HG03139 (cell line): ENCODE results near the gene DYRK1A.
"Not testable (repeated sequence)": the region's sequence is repeated elsewhere in the genome, so short reads cannot be mapped to it uniquely, and the experiment has no call there.

Experiments
- ATAC-seq: cut with Tn5 transposase; IDR thresholded peaks from one replicate; pipeline ENCODE4 v1.9.1; 2021; ENCODE audit not compliant: unreplicated experiment

The DYRK1A gene

DNA sequence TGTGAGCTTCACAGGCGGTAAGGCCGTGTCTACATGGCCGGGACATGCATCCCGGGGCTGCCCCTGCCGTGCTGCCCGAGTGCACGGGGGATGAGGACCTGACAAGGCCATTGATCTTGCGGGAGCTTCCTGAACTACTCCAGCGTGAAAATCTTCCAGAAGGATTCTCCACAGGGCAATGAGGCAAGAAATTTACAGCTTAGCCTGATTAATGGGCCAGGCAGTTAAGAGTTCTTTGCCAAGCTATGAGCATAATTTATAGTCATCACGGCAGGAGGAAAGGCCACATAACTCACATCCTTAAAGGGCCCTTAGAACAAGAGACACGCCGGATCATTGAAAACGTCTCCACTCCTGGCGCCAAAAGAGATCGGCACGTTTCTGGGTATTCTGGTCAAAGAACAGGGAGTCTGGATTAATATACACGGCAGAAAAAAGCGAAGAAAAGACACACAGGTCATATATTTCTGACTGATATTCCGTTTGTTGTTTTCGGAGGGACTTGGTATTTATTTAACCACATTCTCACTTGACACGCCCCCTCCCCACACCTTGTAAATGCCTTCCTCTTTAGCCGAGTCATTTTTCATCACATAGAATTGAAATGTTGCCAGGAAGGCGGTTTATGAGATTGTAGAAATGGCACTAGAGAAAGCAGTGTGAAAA, 180.5 kb downstream of the DYRK1A start:
- no peak for ATAC-seq

DNA sequence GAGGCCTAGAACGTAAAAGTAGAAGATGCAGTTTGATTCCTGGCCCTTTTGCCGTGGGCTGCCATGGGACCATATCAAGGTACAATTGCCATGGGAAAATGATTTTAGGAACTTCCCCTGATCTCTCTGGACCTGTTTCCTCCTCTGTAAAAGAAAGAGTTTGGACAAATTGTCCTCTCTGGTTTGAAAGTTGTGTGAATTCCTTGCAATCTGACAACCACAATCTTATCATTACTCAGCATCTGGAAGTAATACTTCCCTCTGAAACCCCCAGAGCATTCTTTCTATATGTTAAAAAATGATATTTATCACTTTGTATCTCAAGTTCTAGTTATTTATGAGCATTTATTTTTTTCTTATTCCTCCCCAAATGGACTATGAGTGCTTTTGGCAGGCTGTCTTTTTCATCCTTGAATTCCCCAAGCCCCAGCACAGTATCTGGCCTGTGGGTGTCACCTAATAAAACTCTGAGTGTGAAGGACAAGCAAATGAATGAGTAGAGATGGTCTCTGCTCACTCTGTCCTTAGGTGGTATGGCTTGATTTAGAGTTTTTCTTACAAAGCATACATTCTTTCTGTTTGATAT, 181.1 kb downstream of the DYRK1A start:
- ATAC-seq: no peak

DNA sequence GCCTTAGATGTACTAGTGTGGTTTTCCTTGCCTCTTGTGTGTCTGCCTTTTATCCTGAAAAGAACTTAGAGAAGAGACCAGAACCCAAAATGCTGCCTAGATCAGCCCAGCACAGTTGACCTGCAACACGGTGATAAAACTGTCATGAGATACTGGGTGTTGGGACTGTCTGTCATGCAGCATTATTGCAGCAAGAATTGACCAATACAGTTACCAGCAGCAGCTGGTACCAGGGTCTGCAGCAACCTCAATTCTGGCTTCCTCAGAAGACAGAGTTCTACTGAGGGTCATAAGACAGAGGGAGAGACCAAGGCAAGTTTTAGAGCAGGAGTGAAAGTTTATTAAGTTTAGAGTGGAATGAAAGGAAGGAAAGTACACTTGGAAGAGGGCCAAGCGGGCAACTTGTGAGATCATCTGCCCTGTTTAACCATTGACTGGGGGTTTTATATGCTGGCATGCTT, 182.0 kb downstream of the DYRK1A start:
- ATAC-seq: no peak

DNA sequence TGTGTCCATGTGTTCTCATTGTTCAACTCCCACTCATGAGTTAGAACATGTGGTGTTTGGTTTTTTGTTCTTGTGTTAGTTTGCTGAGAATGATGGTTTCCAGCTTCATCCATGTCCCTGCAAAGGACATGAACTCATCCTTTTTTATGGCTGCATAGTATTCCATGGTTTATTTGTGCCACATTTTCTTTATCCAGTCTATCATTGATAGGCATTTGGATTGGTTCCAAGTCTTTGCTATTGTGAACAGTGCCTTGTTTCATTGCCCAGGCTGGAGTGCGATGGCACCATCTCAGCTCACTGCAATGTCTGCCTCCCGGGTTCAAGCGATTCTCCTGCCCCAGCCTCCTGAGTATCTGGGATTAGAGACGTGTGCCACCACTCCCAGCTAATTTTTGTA, 183.2 kb downstream of the DYRK1A start:
- ATAC-seq: not testable (repeated sequence)

DNA sequence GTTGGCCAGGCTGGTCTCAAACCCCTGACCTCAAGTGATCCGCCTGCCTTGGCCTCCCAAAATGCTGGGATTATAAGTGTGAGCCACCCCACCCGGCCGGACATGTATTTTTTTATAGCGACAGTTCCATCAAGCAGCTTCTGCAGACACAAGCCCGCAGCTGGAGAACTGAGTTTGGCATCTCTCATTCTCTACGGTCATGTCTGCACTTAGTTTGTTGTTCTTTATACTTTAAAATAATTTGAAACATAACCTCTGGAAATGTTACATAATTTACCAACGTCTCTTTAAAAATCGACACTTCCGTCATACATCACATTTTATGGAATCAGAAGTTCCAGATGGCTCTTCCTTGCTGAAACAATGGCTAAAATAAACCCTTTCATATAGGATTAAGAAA, 183.6 kb downstream of the DYRK1A start:
- no peak for ATAC-seq

DNA sequence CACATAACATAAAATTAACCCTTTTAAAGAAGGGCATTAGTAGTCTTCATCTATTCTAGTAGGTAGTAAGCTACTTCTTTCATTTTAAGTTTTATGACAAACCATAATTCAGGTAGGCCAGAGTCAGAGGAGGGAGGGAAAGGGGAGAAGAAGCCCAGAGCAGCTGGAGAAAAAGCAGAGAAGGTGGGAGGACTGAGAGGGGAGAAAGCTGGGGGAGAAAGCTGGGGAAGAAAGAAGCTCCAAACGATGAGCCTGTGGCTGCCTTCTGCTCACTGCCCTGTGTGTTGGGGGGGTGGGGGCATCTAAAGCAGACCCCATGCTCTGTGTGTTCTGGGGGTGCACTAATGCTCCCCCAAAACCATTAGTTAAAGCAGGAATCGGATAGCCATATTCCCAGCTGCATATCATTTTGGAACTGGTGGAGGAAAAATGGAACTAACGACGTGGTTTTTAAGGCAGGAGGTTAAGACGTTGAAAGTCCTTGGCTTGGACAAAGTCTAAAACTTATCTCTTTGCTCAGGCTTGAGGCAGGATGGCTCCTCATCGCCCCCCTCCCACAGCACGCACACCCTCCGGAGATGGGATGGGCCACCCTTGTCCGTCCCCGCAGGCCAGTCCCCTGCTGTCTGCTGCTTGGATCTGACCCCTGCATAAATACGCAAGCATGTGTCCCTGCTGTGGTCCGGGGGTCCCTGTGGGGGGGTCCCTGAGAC, 184.2 kb downstream of the DYRK1A start:
- no peak for ATAC-seq

DNA sequence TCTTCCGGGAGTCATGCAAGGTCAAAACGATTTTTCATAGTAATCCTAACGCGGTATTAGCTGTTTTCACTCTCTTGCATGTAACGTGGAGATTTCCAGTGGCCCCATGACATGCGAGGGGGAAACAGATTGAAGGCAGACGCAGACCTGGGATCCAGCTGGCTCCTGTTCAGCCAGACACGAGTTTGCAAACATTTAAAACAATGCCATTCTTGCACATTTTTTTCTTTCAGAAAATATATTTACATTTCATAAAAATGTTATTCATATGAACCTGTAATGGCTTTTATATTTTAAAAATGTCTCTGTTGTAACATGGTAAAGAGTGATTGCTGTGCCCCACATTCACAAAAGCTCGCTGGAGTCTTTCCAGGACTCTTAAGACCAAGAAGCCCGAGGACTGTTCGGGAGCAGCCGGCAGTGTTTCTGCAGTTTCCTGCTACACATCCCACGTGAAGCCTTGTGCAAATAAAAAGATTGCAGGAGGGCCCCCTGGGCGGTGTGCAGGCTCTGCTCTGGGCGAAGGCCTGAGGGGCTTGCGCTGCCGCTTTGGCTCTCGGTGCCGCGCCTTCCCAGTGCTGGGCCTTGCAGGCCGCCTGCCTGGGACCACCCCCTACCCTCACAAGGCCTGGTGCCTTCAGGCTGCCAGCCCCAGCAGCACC, 184.9 kb downstream of the DYRK1A start:
- no peak for ATAC-seq

DNA sequence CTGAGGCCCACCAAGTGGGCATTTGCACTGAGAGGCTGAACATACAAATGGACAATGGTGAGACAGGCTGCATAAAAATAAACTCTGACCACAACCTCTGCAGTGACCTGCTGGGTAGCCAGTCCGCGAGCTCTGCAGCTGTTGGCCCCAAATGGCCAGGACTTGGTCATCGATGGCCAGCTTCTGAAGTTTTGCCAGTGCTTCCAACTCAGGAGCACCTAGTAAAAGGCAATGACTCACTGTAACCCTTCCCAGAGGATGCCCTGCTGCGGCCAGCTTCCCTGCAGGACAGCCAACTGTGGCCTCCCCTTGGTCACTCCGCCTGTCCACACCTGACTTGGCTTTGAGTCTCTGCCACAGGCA, 185.4 kb downstream of the DYRK1A start:
- ATAC-seq: no peak

DNA sequence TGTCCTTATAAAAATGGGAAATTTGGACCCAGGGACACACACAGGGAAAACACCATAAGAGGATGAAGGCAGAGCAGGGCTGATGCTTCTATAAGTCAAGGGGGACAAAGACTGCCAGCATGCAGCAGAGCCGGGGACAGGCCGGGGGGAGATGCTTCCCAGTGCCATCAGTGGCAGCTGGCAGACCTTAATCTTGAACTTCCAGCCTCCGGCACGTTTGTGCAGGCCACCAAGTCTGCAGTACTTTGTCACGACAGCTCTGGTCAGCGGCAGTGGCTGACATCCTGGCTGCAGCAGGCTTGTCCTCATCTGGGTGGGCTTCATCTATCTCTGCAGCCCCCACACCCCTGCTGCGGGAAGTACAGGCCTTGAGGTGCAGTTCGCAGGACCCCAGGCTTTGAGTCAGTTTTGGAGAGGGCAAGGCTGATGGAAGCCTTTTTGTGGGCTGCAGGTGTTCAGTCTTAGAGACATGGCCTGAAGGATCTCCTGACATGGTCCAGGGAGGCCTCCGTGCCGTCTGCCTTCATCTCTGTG, 186.0 kb downstream of the DYRK1A start:
- no peak for ATAC-seq

DNA sequence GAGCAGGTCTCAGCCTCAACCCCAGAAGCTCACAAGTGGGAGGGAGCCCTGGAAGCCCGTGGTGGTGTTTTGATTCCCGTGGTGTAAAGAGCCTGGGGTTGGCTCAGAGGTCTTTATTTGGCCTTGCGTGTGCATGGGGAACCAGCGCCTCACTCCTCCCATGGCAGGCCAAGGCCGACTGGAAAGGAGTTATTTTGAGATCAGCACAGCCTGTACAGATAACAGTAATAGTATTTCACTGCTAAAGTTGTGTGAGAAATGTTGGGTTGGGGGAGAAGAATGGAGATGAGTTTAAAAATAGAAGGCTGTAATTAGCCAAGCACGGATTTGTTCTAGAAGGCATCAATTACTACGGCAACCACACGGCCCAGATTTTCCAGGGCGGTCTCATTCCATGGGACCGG, 186.5 kb downstream of the DYRK1A start:
- no peak for ATAC-seq

DNA sequence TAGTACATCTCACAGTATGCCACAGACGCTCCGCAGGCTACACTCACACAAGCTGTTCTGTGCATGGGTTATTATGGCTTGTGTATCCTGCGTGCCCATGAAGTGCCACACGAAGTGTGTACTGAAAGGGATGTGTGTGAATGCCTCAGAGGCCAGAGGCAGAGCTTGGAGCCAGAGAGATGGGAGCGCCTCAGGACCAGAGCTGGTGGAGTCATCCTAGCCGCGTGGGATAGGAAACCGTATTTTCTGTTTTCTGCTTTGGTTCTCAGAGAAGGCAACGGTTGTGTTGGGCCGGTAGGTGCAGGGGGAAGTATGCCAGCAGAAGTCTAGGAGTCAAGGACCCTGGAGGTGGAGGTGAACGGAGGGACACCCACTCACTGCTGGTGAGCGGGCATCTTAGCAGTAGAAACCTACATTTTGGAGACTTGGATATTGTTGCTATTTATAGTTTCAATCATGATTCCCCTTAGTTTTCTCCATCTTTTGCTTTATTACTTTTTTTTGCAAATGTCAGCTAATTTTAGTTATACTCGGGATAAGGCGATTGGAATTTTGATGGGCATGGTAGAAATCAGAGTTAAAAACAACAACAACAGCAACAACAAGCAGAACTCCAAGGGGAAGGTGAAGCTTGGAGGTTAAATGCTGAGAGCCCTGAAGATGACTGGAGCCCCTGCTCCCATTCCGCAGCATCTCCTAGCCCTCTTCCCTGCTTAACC, 188.2 kb downstream of the DYRK1A start:
- no peak for ATAC-seq

DNA sequence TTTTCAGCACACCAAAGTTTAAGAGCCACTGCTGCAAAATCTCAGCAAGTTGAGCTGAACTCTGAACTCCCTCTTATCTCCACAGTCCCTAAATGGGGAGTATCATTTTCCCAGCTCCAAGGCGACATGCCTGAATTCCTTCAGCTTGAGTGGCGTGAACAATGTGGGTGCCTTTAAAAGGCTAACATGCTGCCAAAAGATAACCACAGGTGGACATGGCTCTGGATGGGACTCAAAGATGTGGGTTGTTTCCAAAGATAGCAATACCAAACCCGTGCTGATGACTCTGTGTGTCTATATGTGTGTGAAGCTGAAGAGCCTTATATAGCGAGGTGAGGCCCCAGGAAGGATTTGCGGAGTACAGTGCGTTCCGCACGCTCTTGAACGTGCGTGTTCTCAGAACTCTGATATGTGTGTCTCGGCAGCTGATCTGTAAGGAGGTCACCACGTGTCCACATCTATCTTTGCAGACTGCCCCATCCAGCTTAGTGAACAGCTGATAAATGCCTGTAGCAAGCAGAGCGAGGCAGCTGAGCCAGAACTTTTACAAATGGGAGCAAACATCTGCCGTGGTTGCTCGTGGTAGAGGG, 189.2 kb downstream of the DYRK1A start:
- no peak for ATAC-seq

DNA sequence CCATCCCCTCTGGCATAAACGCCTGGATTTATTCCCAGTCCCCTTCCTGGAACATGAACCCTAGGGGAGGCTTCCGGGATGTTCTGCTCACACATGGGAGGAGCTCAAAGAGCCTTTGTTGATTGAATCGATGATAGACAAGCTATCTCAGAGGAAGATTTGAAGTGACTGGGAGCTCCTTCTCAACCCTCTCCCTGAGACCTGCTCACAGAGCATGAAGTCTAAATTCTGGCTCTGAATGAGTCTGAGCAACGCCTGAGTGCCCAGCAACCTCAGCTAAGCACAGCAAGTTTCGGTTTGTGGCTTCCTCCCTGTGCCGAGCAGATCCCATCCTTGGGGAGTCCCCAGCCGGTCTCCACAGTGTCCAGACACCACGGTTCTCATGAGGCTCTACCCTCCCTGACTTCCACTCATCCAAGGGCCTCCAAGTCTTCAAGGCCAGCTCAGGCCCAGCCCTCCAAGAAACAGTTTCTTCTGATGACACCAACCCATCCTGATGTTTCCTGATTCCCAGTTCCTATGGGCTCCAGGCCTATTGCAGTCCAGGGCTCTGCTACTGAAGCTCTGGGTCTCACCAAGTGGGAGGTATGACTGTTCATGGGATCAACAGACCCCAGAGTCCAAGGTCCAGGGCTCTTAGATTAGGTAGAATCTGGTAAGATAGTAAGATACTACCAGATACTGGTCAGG, 190.8 kb downstream of the DYRK1A start:
- peak; percentile 88 for ATAC-seq

DNA sequence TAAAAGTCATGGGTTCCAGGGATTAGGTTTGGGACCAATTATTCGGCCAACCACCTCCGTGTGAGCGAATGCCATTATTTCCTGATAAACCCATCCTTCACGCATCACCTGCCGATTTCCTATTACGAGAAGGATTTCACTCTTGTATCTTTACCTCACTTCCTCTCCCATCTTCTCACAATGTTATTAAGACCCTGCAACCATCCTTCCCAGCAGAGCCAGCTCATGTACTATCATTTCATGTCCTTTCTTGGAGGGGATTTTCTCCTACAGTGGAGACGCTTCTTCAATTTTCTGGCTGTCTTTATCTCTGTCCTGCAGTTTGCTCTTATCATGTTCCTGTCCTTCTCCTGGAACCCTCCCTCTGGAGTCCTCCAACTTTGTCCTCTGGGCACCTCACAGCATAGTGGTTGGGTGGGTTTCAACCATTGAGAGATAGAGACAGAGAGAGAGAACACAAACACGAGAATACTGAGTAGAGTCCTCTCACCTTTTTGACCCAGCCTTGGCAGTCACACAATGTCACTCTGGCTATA, 192.2 kb downstream of the DYRK1A start:
- ATAC-seq: no peak

DNA sequence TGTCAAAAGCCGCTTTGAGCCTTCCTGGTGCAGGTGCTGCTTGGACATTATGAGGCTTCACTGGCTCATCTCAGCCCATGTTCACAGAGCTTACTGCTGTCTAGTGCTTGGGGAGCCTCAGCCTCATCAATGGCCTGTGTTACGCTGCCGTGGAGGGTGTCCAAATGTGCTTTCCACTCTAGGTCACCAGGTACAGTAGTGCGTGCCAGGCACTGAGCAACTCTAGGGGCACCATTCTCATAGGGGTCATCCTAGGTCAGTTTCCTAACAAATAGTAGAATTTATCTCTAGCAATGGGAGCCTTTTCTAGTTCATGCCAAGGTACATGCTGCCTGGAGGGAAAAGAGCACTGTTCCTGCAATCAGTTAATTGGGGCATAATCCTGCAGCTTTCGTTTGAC, 193.8 kb downstream of the DYRK1A start:
- ATAC-seq: no peak

DNA sequence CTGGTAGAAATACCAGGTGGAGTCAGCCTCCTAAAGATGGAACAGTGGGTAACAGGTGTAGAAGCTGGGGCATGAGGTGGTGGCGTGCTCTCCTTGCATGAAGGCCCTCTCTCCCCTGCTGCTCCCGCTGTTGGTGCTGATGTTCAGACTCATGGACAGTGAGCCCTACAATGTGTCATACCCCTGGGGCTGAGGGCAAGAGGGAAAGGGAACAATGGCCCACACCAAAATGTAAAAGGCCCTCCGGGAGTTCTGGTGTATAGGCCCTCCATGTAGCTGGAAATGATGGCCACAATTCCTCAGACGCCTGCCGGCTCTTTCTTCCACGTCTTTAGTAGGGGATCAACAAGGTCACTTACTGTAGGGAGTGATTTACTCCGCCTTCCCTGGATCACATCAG, 194.9 kb downstream of the DYRK1A start:
- no peak for ATAC-seq

DNA sequence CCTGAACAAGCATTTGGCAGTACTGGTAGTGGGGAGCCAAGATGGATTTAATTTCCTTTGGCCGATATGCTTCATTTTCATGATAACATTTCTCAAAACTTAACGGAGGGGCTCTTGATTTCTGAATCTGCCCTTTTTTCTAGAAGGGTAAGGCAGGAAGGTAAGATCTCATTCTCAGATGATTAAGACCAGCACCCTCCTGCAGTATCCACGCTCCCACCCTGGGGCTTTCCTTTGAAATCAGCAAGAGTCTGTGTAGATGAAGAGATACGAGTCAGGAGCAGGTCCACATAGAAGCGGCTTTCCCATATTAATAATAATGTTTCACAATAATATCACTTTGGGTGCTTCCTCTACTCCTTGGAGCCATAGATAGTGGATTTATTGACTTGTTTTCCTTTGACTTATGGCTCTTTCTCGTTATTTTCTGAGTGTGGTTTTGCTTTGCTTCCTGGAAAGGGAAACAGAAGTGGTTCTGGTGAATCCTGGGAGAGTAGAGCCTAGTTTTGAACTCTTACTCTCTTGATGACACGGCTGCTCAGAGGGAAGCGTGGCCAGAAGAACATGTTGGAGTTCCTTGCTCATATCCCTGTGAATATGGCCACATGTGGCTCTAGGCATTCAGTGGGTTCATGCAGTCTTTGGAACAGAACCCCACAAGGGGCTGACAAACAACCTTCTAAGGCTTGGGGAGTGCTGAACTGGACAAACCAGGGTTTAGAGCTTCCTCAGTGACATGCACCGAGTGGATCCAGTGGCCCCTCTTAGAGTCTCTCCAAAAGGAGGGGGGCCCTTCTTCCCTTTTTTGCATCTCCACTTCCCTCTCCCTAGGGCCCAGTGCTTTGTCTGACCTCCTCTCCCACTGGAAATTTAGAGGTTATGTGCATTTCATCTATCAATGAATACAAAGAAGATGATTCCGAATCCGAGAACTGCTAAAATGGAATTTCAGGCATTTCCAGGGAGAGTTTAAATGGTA, 195.7 kb downstream of the DYRK1A start:
- no peak for ATAC-seq

DNA sequence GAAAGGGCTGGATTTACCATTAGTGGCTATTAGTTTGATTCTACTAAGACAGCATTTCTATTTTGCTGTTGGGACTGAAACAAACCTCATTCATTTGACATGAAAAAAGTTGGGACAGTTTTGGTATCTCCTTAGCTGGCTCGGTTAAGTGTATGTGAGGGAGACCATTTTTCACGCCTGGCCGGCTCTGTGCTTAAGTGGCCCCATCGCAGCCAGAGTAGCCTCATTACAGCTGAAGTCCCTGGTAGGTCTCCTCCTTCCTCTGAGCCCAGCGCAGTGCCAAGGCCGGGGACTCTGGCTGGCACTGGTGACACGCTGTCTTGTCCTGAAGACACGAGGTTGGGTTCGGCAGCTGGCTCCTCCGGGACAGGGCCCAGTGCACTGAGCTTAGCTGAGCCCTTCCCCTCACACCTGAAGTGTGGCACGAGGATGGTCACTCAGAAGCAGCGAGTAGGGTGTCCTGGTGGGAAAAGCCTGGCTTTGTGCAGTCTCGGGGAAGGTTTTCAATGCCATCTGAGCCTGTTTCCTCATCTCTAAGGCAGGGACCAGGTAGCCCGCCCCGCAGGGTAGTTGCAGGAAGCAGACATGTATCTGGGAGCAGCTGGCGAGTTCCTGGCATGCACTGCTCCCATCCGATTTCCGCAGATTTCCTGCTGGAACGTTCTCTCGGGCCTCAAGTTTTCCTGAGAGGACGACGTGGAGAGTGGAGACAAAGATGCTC, 196.5 kb downstream of the DYRK1A start:
- ATAC-seq: peak; percentile 11
